SU-DHL-6 (cell line): ENCODE measurements around the gene MGAT4A.

Source experiments
- CTCF ChIP-seq: fragments of 200-600 bp; sonication (generic); IDR thresholded peaks from one replicate; pipeline ENCODE4 v1.5.1; 2017; ENCODE audit warnings: antibody characterized with exemption, mild to moderate bottlenecking, low read length, moderate library complexity; ENCODE audit not compliant: insufficient read depth, poor library complexity, severe bottlenecking
- EZH2phosphoT487 ChIP-seq: fragments of 200-600 bp; sonication (generic), shearing (Covaris generic); conservative IDR thresholded peaks from 2 replicates; pipeline ENCODE4 v1.6.1; 2018; ENCODE audit warnings: mild to moderate bottlenecking, antibody characterized with exemption, low read length, moderate library complexity, mixed read lengths

- TF ChIP-seq CTCF = no peak
- TF ChIP-seq EZH2phosphoT487 = no peak
Observed at GRCh38 chr2:98572676-98573075, 158.3 kb downstream of the MGAT4A start.
